ENCODE measurements around the gene SLU7. TPM values are rescaled to one million over a fixed set of nuclear protein-coding genes. Genes with fewer than 3 reads are reported as not detected.
"Not testable (repeated sequence)": the region's sequence is repeated elsewhere in the genome, so short reads cannot be mapped to it uniquely, and the experiment has no call there.

Gene SLU7
- total RNA-seq, 2 donors from 2014 or later: 35.5 to 50.7 TPM

DNA sequence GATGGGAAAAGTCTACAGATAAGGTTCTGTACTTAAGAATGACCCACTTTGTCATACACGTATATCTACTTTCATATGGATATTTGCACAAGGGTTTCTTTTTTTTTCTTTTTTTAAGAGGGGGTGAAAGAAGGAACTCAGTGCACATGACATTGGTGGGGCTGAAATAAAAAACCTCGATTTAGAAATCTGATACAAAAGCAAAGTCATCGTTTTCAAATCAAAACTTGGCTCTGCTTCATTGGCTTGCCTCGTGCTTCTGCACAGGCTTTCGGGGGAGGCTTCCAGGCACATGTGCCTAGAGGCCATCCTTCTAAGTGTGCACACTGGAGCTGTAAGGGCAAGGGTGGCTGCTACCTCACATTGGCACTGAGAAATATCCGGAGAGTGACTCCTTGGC, 33.9 kb upstream of the SLU7 start:
- ATAC-seq (no peak), DNase-seq (no peak)
- intact Hi-C loops (cut with DNase I, micrococcal nuclease): no loop called here

GRCh38 chr5:160452036-160452435, 33.2 kb upstream of the SLU7 start:
- intact Hi-C loops (cut with DNase I, micrococcal nuclease): no loop called here
- no peak for DNase-seq
- no peak for ATAC-seq

DNA sequence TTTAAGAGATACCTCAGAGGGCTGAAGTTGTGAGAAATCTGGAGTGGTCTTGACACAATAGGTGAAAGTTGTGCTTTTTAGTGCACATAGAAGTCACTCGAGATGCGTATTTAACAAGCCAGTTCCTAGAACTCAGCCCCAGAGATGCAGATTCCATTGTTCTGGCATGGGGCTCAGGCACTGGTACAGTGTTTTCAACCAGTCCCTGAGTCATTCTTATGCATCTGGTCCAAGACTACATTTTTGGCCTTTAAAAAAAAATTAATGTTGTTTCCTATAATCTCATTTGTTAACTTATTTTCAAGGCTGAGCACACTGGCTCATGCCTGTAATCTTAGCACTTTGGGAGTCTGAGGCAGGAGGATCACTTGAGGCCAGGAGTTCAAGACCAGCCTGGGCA, 32.4 kb upstream of the SLU7 start:
- intact Hi-C loops (cut with DNase I, micrococcal nuclease): no loop called here

DNA sequence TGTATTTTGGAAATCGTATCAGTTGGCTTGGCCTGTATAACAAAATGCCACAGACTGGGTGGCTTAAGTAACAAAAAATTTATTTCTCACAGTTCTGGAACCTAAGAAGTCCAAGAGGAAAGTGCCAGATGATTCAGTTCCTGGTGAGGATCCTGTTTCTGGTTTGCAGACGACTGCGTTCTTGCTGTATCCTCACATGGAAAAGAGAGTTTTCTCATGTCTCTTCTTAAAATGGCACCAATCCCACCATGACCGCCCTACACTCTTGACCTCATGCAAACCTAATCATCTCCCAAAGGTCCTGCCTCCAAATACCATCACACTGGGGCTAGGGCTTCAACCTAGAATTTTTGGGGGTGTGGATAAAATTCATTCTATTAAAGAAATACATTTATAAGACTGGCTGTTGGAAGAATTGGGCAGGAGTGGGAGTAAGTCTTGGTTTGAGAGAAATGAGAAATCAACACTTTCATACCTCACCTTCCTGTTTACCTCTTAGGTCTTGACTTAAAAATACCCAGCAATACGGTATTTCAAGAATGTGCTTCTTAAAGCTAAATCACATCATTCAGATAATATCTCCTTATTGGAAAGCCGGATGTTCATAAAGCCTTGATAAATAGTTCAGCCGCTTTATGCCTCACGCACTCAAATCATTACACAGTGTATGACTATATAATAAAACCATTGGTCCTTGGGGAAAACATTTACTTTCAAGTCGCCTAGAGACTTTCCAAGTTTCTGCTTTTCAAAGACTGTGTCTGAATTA, 31.5 kb upstream of the SLU7 start:
- no peak for DNase-seq
- ATAC-seq: no peak
- intact Hi-C loops (cut with DNase I, micrococcal nuclease): no loop called here

More for the DNA sequence above, 32.4 kb upstream of the SLU7 start:
- DNase-seq (no peak), ATAC-seq (no peak)

DNA sequence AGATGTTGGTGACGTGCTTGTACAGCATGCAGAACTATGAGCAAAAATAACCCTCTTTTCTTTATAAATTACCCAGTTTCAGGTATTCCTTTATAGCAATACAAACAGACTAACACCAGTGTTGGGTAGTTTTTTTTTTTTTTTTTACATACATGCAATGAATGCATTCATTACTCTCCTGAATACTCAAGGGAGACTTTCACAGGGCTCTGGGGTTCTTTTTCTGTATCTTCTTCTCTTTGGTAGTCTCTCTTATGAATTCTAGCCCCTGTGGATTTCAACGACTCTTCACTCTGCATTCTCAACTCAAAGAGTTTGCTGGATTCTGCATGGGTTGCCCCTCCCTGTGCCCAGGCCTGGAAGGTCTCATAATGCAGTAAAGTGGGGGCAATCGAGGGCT, 30.6 kb upstream of the SLU7 start:
- ATAC-seq (no peak), DNase-seq (no peak)
- intact Hi-C loops (cut with DNase I, micrococcal nuclease): loop anchor here in 1 of 2 donors (10.0 kb wide), 1 partner anchor 55 kb away; no protein-coding TSS in a partner anchor

- ATAC-seq (no peak), DNase-seq (no peak)
- intact Hi-C loops (cut with DNase I, micrococcal nuclease): loop anchor here in 1 of 2 donors (10.0 kb wide), 1 partner anchor 56 kb away; no protein-coding TSS in a partner anchor
These were observed 30.0 kb upstream of the SLU7 start for GRCh38 chr5:160448886-160449285.

- no peak for DNase-seq
- no peak for ATAC-seq
- intact Hi-C loops (cut with DNase I, micrococcal nuclease): loop anchor here in 1 of 2 donors (10.0 kb wide), 1 partner anchor 59 kb away; no protein-coding TSS in a partner anchor
These were observed 26.9 kb upstream of the SLU7 start for GRCh38 chr5:160445751-160446150.

DNA sequence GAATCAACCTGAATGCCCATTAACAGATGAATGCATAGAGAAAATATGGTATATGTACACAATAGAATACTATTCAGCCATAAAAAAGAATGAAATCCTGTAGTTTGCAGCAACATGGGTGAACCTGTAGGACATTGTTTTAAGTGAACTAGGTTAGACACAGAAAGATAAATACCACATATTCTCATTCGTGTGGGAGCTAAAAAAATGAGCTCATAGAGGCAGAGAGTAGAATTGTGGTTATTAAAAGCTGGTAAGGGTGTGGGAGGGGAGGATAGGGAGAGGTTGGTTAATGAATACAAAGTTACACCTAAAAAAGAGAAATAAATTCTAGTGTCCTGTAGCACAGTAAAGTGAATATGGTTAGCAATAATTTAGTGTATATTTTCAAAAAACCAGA, 26.3 kb upstream of the SLU7 start:
- ATAC-seq (no peak), DNase-seq (no peak)
- intact Hi-C loops (cut with DNase I, micrococcal nuclease): loop anchor here in 1 of 2 donors (10.0 kb wide), 1 partner anchor 60 kb away; no protein-coding TSS in a partner anchor

GRCh38 chr5:160444407-160444806, 25.5 kb upstream of the SLU7 start:
- DNase-seq (no peak), ATAC-seq (no peak)
- intact Hi-C loops (cut with DNase I, micrococcal nuclease): loop anchor here in 1 of 2 donors (10.0 kb wide), 1 partner anchor 60 kb away; no protein-coding TSS in a partner anchor

- ATAC-seq (no peak), DNase-seq (no peak)
- intact Hi-C loops (cut with DNase I, micrococcal nuclease): loop anchor here in 1 of 2 donors (10.0 kb wide), 1 partner anchor 62 kb away; no protein-coding TSS in a partner anchor
These were observed 24.0 kb upstream of the SLU7 start for GRCh38 chr5:160442824-160443431.

DNA sequence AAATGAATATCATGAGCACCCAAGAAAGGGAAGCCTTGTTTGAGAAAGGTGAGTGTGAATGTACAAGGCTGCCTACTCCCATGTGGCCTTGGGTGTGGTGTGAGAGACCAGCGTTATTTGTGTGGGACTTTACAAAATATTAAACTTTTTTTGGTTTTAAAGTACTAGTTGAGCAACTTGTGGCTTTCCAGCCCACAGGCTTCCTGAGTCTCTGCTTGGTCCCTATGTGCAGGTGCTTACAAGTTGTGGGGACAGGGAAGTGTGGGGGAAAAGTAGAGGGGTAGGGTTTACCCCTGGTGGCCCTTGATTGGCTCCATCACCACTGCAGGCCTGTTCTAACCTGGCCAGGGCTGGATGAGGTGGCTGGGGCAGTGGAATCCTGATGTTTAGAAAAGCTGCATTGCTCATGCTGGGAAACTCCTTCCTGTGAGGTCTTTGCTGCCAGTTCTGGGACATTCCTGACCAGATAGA, 22.5 kb upstream of the SLU7 start:
- ATAC-seq (no peak), DNase-seq (no peak)
- intact Hi-C loops (cut with DNase I, micrococcal nuclease): loop anchor here in 1 of 2 donors (10.0 kb wide), 1 partner anchor 63 kb away; no protein-coding TSS in a partner anchor

- DNase-seq: peak; percentile 79 to 92
- intact Hi-C loops (cut with DNase I, micrococcal nuclease): no loop called here
- ATAC-seq: peak; percentile 94
These were observed 20.3 kb upstream of the SLU7 start for GRCh38 chr5:160439205-160439600.

GRCh38 chr5:160438316-160439204, 19.7 kb upstream of the SLU7 start:
- peak; percentile 42 to 51 for DNase-seq
- intact Hi-C loops (cut with DNase I, micrococcal nuclease): no loop called here

DNA sequence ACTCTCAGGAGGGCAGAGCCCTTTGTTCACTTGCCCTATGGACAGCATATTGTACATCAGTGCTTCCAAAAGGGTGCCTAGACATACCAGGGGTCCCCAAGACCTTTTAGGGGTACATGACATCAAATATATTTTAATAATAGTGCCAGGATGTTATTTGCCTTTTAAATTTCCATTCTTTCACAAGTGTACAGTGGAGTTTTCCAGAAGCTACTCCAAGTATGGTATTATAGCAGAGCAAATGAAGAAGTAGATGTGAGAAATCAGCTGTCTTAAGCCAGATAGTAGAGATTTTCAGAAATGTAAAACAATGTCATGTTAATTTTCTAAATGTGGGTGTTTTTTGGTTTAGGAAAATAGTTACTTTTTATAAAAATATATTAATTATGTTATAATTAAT, 18.4 kb upstream of the SLU7 start:
- DNase-seq (no peak), ATAC-seq (no peak)
- intact Hi-C loops (cut with DNase I, micrococcal nuclease): no loop called here

More at GRCh38 chr5:160438316-160439204, 19.7 kb upstream of the SLU7 start:
- peak; percentile 83 for ATAC-seq

- ATAC-seq; intact Hi-C loops (cut with DNase I, micrococcal nuclease); DNase-seq: not testable (repeated sequence)
These were observed 17.8 kb upstream of the SLU7 start for GRCh38 chr5:160436661-160437060.

DNA sequence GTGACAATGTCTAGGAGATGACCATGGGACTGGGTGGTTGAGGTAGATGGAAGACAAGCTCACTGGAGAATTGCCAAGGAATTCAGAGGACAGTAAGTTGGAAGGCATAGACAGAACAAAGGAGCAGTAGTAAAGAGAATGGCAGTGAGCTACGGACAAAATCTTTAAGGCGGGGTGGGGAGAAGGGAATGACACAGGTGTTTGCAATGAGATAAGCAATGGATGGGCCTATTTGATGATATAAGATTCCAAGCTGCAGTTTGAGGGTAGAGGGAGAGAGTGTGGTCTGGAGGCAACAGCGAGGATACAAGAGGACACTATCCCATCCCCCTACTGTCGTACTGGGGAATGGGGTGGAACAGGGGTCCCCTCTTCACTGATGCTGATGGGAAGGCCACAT, 17.1 kb upstream of the SLU7 start:
- DNase-seq: no peak
- intact Hi-C loops (cut with DNase I, micrococcal nuclease): no loop called here
- ATAC-seq: no peak

DNA sequence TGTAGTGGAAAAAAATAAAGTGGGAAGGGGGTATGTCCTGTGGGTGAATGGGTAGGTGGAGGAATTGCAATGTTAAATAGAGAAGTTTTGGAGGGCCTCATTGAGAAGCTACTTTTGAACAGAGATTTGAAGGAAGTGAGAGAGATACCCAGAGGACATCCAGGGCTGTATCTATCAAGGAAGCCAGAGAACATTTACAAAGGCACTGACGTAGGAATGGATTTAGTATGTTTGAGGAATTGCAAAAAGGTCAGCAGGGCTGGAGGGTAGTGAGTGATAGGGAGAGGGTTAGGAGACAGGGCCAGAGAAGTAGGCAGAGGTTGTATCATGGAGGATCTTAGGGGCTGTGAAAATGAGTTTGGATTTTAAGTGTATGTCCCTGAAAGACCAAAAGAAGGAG, 16.7 kb upstream of the SLU7 start:
- intact Hi-C loops (cut with DNase I, micrococcal nuclease): no loop called here
- no peak for DNase-seq
- ATAC-seq: no peak

GRCh38 chr5:160434022-160434531, 15.2 kb upstream of the SLU7 start:
- ATAC-seq (no peak), DNase-seq (no peak)
- intact Hi-C loops (cut with DNase I, micrococcal nuclease): no loop called here

DNA sequence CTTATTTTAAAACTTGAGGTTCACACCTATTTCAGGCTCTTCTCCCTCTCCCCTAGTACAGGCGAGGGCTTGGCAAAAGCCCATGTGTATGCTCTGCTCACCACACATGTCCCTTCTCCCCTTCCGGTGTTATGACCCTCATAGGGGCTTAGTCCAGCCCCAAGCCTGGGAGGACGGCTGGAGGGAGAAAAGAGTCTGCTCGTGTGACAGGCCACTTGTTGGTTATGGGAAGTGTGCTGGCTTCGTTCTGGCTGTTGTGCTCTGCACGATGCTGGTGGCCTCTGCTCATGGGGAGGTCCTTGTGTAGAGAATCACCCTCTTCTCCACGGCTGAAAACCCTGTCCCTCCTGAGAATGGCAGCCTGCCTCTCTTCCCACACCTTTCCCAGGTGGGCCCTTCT, 13.9 kb upstream of the SLU7 start:
- ATAC-seq: no peak
- DNase-seq: no peak
- intact Hi-C loops (cut with DNase I, micrococcal nuclease): no loop called here
